GM12801 (cell line): ENCODE results near the gene PDK2.

Experiments
- TF ChIP-seq, protein P1 (sequence below): IDR thresholded peaks from one replicate; pipeline ENCODE4 v1.5.1; 2011; ENCODE audit warnings: control low read depth; ENCODE audit not compliant: insufficient read length; ENCODE audit errors: extremely low read depth

PDK2 gene

GRCh38 chr17:50067996-50068395 lies 27.2 kb upstream of the PDK2 start:
- TF ChIP-seq, protein P1, sequence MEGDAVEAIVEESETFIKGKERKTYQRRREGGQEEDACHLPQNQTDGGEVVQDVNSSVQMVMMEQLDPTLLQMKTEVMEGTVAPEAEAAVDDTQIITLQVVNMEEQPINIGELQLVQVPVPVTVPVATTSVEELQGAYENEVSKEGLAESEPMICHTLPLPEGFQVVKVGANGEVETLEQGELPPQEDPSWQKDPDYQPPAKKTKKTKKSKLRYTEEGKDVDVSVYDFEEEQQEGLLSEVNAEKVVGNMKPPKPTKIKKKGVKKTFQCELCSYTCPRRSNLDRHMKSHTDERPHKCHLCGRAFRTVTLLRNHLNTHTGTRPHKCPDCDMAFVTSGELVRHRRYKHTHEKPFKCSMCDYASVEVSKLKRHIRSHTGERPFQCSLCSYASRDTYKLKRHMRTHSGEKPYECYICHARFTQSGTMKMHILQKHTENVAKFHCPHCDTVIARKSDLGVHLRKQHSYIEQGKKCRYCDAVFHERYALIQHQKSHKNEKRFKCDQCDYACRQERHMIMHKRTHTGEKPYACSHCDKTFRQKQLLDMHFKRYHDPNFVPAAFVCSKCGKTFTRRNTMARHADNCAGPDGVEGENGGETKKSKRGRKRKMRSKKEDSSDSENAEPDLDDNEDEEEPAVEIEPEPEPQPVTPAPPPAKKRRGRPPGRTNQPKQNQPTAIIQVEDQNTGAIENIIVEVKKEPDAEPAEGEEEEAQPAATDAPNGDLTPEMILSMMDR, result no peak

GRCh38 chr17:50070908-50071680 lies 24.1 kb upstream of the PDK2 start:
- TF ChIP-seq, protein P1, result no peak

DNA sequence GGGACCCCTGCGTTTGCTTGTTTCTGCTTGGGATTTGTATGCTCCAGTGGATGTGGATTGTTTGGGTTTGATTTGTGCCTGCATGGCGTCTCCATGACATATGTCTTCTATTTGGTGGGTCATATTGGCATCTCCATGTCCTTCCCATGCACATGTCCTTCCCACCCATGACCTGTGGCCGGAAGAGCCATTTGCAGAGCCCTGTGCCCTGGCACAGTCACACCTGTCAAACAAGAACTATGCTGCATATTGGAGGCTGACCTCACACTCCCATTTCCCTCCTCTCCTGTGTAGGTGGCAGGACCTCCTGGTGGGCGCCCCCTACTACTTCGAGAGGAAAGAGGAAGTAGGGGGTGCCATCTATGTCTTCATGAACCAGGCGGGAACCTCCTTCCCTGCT lies 23.5 kb upstream of the PDK2 start:
- TF ChIP-seq, protein P1, result no peak

DNA sequence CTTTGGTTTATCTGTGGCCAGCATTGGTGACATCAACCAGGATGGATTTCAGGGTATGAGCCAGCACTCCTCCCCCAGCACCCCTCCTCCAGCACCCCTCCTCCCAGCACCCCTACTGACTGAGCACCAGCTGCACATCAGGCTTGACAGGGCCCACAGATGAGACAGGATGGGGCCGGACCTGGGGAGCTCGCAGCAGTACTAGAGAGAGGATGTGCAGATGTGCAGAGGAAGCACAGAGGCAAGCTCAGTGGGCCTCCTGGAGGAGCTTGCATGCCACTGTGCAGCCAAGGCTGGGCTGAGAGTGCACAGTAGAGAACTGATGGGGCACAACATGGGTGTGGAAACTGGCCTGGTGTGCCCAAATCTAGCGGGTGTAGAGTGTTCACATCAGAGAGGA lies 23.0 kb upstream of the PDK2 start:
- TF ChIP-seq, protein P1, result no peak

- TF ChIP-seq, protein P1, result no peak
Observed at GRCh38 chr17:50072925-50073324, 22.2 kb upstream of the PDK2 start.

- TF ChIP-seq, protein P1, result no peak
Observed at GRCh38 chr17:50074227-50074626, 20.9 kb upstream of the PDK2 start.

- TF ChIP-seq, protein P1, result no peak
Observed at GRCh38 chr17:50075446-50076032, 19.6 kb upstream of the PDK2 start.
